ENCODE data around the gene GAL3ST1.

DNA sequence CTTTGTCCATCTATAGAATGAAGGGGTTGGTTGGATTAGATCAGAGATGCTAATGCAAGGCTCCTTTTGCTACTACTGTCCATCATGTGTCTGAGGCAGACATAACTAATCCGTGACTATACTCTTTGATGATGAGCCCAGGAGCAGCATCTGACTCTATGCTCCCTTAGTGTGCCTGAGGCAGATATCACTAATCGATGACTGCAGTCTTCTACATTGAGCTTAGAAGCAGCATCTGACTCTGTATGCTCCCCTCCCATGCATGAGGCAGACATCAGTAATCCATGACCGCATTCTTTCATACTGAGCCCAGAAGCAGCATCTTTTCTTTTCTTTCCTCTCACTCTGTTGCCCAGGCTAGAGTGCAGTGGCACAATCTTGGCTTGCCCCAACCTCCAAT, 36.7 kb upstream of the GAL3ST1 start:
- no peak for TF ChIP-seq CTCF (IDR thresholded peaks at IDR 0.05)
- no peak for TF ChIP-seq POLR2A (IDR thresholded peaks at IDR 0.05)
